ENCODE results near the gene MAP4K4.
"Not testable (repeated sequence)": the region's sequence is repeated elsewhere in the genome, so short reads cannot be mapped to it uniquely, and the experiment has no call there.

The MAP4K4 gene

GRCh38 chr2:101924311-101924710 is 226.8 kb downstream of the MAP4K4 start:
- not testable (repeated sequence) for DNase-seq

GRCh38 chr2:101930019-101930418 is 232.5 kb downstream of the MAP4K4 start:
- DNase-seq = no peak

- no peak for DNase-seq
These were observed 233.3 kb downstream of the MAP4K4 start for GRCh38 chr2:101930847-101931246.

GRCh38 chr2:101931402-101931801 is 233.9 kb downstream of the MAP4K4 start:
- no peak for DNase-seq

- not testable (repeated sequence) for DNase-seq
These were observed 238.3 kb downstream of the MAP4K4 start for GRCh38 chr2:101935764-101936163.

- DNase-seq = no peak
These were observed 245.3 kb downstream of the MAP4K4 start for GRCh38 chr2:101942851-101943250.

Measured in bone marrow (tissue), 2 donors.